Measurements from ENCODE around the gene XPNPEP2. TPM values are rescaled to one million over a fixed set of nuclear protein-coding genes. Genes with fewer than 3 reads are reported as not detected.

XPNPEP2 gene
- polyA plus RNA-seq, 3 donors, result 0.19 TPM; not detected in 2

DNA sequence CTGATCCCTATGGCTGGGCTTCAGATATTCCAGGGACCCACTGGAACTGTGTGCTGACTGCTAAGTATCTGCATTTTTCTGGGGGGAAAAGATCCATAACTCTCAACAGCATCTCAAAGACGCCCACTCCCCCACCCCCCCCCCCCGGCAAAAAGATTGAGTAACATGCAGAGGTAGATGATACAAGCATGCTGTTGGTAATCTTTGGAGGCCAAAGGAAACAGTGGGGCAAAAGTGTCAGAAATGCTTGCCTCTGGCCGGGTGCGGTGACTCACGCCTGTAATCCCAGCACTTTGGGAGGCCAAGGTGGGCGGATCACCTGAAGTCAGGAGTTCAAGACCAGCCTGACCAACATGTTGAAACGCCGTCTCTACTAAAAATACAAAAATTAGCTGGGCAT lies 12.2 kb downstream of the XPNPEP2 start:
- peak overlapping the region in 3 of 7 donors; percentile 57 to 73 (median 70) for H3K27ac Mint-ChIP-seq
- intact Hi-C loops (cut with micrococcal nuclease), result loop anchor here in 1 of 2 donors (10.0 kb wide), 1 partner anchor 76 kb away; no protein-coding TSS in a partner anchor

DNA sequence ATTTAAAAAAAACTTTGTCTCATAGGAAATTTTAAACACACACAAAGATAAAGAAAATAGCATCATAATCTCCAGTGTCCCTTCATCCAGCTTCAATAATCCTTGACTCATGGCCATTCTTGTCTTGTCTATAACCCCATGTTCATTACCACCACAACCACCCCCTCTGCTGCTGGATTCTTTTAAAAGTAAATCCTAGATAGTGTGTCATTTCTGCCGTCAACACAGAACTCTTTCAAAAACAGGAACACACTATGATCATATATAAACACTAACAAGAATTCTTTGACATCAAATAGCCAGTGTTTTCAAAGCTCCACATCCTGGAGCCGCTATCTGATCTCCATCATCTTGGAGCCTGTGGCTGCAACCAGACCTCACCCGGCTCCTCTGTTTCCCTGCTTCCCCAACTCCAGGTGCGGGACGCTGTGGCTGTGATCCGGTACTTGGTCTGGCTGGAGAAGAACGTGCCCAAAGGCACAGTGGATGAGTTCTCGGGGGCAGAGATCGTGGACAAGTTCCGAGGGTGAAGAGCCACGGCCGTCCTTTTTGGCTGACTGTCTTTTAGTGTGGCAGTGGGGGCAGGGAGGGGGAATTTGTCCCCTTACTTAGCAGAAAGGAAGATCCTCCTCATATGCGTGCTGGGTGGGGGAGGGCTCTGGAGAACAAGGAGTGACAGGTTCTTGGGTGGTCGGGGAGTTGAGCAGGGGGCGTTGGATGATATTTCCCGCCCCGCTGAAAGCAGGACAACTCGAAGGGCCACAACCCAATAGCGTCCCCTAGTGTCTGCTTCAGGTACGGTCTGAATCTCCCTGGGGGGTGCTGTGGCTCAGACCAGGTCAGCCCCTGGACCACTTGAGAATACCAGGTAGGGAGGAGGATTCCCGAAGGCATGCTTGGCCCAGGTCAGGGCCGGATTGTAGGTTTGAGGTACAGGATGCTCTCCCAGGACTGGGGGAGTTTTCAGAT lies 15.6 kb downstream of the XPNPEP2 start:
- peak overlapping the region in 1 of 3 experiments; percentile 41 for H3K4me3 ChIP-seq (replicated peaks in 1 of 3; ENCODE audit: low read depth in 2 of 3, low read length in 3 of 3)
- Mint-ChIP-seq H3K4me3 (peak overlapping the region; percentile 72 to 76), H3K27ac (peak overlapping the region; percentile 4 to 73 (median 58)), H3K4me1 (peaks cover 84% of the 10 kb centered on the region), H3K36me3 (no peaks in the 10 kb centered on the region), H3K9me3 (peaks cover 0 to 2% (median 0%) of the 10 kb centered on the region in 7 donors), H3K27me3 (ENCODE audit: low read depth in 3 of 3) (peaks cover 0 to 5% (median 0%) of the 10 kb centered on the region in 3 donors)
- H3K9ac ChIP-seq (ENCODE audit: insufficient read depth, low read length, poor library complexity, severe bottlenecking), result no peak overlapping the region
- peak overlapping the region; percentile 47 for H2AFZ ChIP-seq (ENCODE audit: insufficient read depth, low read depth, low read length, poor library complexity, severe bottlenecking)
- H3K27ac ChIP-seq (ENCODE audit: low read depth in 1 of 2, low read length in 2 of 2), result no peak overlapping the region
- TF ChIP-seq, protein P1, sequence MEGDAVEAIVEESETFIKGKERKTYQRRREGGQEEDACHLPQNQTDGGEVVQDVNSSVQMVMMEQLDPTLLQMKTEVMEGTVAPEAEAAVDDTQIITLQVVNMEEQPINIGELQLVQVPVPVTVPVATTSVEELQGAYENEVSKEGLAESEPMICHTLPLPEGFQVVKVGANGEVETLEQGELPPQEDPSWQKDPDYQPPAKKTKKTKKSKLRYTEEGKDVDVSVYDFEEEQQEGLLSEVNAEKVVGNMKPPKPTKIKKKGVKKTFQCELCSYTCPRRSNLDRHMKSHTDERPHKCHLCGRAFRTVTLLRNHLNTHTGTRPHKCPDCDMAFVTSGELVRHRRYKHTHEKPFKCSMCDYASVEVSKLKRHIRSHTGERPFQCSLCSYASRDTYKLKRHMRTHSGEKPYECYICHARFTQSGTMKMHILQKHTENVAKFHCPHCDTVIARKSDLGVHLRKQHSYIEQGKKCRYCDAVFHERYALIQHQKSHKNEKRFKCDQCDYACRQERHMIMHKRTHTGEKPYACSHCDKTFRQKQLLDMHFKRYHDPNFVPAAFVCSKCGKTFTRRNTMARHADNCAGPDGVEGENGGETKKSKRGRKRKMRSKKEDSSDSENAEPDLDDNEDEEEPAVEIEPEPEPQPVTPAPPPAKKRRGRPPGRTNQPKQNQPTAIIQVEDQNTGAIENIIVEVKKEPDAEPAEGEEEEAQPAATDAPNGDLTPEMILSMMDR (IDR thresholded peaks at IDR 0.05), result peak; percentile 61
- H3K79me2 ChIP-seq (ENCODE audit: insufficient read depth, low read length), result no peaks in the 10 kb centered on the region
- 19% methylated on average over 10 of the region's 22 CpGs for WGBS (ENCODE audit: insufficient coverage)
- H3K27me3 ChIP-seq (ENCODE audit: control insufficient read depth in 2 of 2, insufficient read depth in 2 of 2, low read length in 2 of 2), result no peaks in the 10 kb centered on the region
- H4K20me1 ChIP-seq (ENCODE audit: insufficient read depth, low read length), result no peaks in the 10 kb centered on the region
- intact Hi-C loops (cut with micrococcal nuclease), result loop anchor here in 1 of 2 donors (5.0 to 10.0 kb wide), 2 partner anchors 53 to 80 kb away; no protein-coding TSS in a partner anchor
- peak overlapping the region; percentile 56 for H3K4me2 ChIP-seq (replicated peaks; ENCODE audit: extremely low read depth, low read length, poor library complexity, severe bottlenecking)
- peaks cover 56 to 87% of the 10 kb centered on the region in 2 donors for H3K4me1 ChIP-seq (ENCODE audit: control insufficient read depth in 1 of 2, insufficient read depth in 2 of 2, low read length in 2 of 2)
- no peaks in the 10 kb centered on the region for H3K9me3 ChIP-seq (replicated peaks in 1 of 2; ENCODE audit: control insufficient read depth in 1 of 2, insufficient read depth in 1 of 2, low read length in 2 of 2)
- peak in 1 of 3 donors; percentile 46 for DNase-seq
- H3K36me3 ChIP-seq (replicated peaks in 1 of 2; ENCODE audit: control insufficient read depth in 1 of 2, insufficient read depth in 2 of 2, low read length in 2 of 2), result no peaks in the 10 kb centered on the region

More for the DNA sequence above, 12.2 kb downstream of the XPNPEP2 start:
- H3K4me3 Mint-ChIP-seq, result no peak overlapping the region
- H3K27ac ChIP-seq (ENCODE audit: low read depth in 1 of 2, low read length in 2 of 2), result peak overlapping the region in 1 of 2 donors; percentile 34
- 0% methylated on average over 1 of the region's 8 CpGs for WGBS (ENCODE audit: insufficient coverage)
- H2AFZ ChIP-seq (ENCODE audit: insufficient read depth, low read depth, low read length, poor library complexity, severe bottlenecking), result no peak overlapping the region
- peak in 1 of 3 donors; percentile 44 for DNase-seq
- no peaks in the 10 kb centered on the region for H3K79me2 ChIP-seq (ENCODE audit: insufficient read depth, low read length)
- H3K9me3 Mint-ChIP-seq, result no peaks in the 10 kb centered on the region
- no peak overlapping the region for H3K4me3 ChIP-seq (replicated peaks in 1 of 3; ENCODE audit: low read depth in 2 of 3, low read length in 3 of 3)
- peaks cover 87% of the 10 kb centered on the region for H3K4me1 Mint-ChIP-seq
- no peaks in the 10 kb centered on the region for H3K9me3 ChIP-seq (replicated peaks in 1 of 2; ENCODE audit: control insufficient read depth in 1 of 2, insufficient read depth in 1 of 2, low read length in 2 of 2)
- H3K9ac ChIP-seq (ENCODE audit: insufficient read depth, low read length, poor library complexity, severe bottlenecking), result no peak overlapping the region
- no peak overlapping the region for H3K4me2 ChIP-seq (replicated peaks; ENCODE audit: extremely low read depth, low read length, poor library complexity, severe bottlenecking)
- H3K4me1 ChIP-seq (ENCODE audit: control insufficient read depth in 1 of 2, insufficient read depth in 2 of 2, low read length in 2 of 2), result peaks cover 59 to 89% of the 10 kb centered on the region in 2 donors
- H3K27me3 ChIP-seq (ENCODE audit: control insufficient read depth in 2 of 2, insufficient read depth in 2 of 2, low read length in 2 of 2), result no peaks in the 10 kb centered on the region
- TF ChIP-seq, protein P1 (IDR thresholded peaks at IDR 0.05), result no peak
- no peaks in the 10 kb centered on the region for H4K20me1 ChIP-seq (ENCODE audit: insufficient read depth, low read length)
- H3K36me3 Mint-ChIP-seq, result no peaks in the 10 kb centered on the region
- no peaks in the 10 kb centered on the region for H3K36me3 ChIP-seq (replicated peaks in 1 of 2; ENCODE audit: control insufficient read depth in 1 of 2, insufficient read depth in 2 of 2, low read length in 2 of 2)
- H3K27me3 Mint-ChIP-seq (ENCODE audit: low read depth in 3 of 3), result peaks cover 0 to 13% (median 0%) of the 10 kb centered on the region in 3 donors
